MCF 10A (cell line): Measurements from ENCODE around the gene CALN1. TPM values are rescaled to one million over a fixed set of nuclear protein-coding genes. Genes with fewer than 3 reads are reported as not detected.

Experiments used
- BruUV-seq: library from RNA; stranded (reverse); fragments of 400-500 nt; replicated peaks from 2 replicates; lab custom pipeline; 2021; lab: Mats Ljungman, UMichigan
- CTCF ChIA-PET: fragments of 300-600 bp; sonication (Branson Sonifier 250); formaldehyde crosslinking; extraction: SDS; loops from one replicate; lab custom pipeline; 2021; ENCODE audit warnings: antibody characterized with exemption, inconsistent platforms; lab: Yijun Ruan, JAX
- POLR2A ChIA-PET: fragments of 300-600, 350-650 bp; sonication (Branson Sonifier 250); formaldehyde crosslinking; extraction: SDS; loops from one replicate; lab custom pipeline; 2020; ENCODE audit warnings: antibody characterized with exemption, inconsistent platforms; lab: Yijun Ruan, JAX
- DNase-seq: peaks from one replicate; pipeline ENCODE4 v3.0.0-alpha.2; 2018; ENCODE audit not compliant: unreplicated experiment
- H3K27ac Mint-ChIP-seq: one replicate; pipeline ENCODE4 v1.8.0; 2022; ENCODE audit warnings: mild to moderate bottlenecking, low read depth, mixed read lengths; ENCODE audit not compliant: unreplicated experiment
- H3K27me3 Mint-ChIP-seq: one replicate; pipeline ENCODE4 v1.8.0; 2022; ENCODE audit warnings: mixed read lengths; ENCODE audit not compliant: insufficient read depth, unreplicated experiment
- H3K36me3 Mint-ChIP-seq: one replicate; pipeline ENCODE4 v1.8.0; 2022; ENCODE audit warnings: mild to moderate bottlenecking, moderate library complexity, mixed read lengths; ENCODE audit not compliant: insufficient read depth, unreplicated experiment
- H3K4me1 Mint-ChIP-seq: one replicate; pipeline ENCODE4 v1.8.0; 2022; ENCODE audit warnings: mixed read lengths; ENCODE audit not compliant: insufficient read depth, unreplicated experiment
- H3K4me3 Mint-ChIP-seq: one replicate; pipeline ENCODE4 v1.8.0; 2022; ENCODE audit warnings: mild to moderate bottlenecking, moderate library complexity, mixed read lengths; ENCODE audit not compliant: unreplicated experiment
- H3K9me3 Mint-ChIP-seq: one replicate; pipeline ENCODE4 v1.8.0; 2022; ENCODE audit warnings: mixed read lengths; ENCODE audit not compliant: unreplicated experiment
- CTCF ChIP-seq: fragments of 200-600 bp; IDR thresholded peaks from one replicate; pipeline ENCODE4 v1.8.0; 2022; ENCODE audit warnings: antibody characterized with exemption, mild to moderate bottlenecking; ENCODE audit not compliant: unreplicated experiment
- intact Hi-C: fragments of 100-400 bp; cut with micrococcal nuclease; formaldehyde crosslinking; loops from 2 replicates; pipeline ENCODE4 v1.14.1; 2022
- total RNA-seq: library from RNA; stranded (reverse); gene quantifications from 2 replicates; pipeline ENCODE4 v1.2.3, GENCODE V29; 2022

Gene CALN1
- total RNA-seq, 1 experiment from 2014 or later: not detected

- Mint-ChIP-seq H3K36me3 (no peaks in the 10 kb centered on the region), H3K27ac (no peak overlapping the region), H3K9me3 (peaks cover 12% of the 10 kb centered on the region), H3K27me3 (no peaks in the 10 kb centered on the region), H3K4me3 (no peak overlapping the region), H3K4me1 (no peaks in the 10 kb centered on the region)
- no peak for TF ChIP-seq CTCF
- intact Hi-C loops: no loop called here
- CTCF ChIA-PET: no interaction called here
- BruUV-seq: no TSS peak
- POLR2A ChIA-PET: no interaction called here
- no peak for DNase-seq
These were observed 511.6 kb downstream of the CALN1 start for GRCh38 chr7:71900556-71900955.

- no peak for DNase-seq
- Mint-ChIP-seq H3K4me1 (no peaks in the 10 kb centered on the region), H3K27me3 (no peaks in the 10 kb centered on the region), H3K9me3 (no peaks in the 10 kb centered on the region), H3K27ac (no peak overlapping the region), H3K36me3 (no peaks in the 10 kb centered on the region), H3K4me3 (no peak overlapping the region)
- intact Hi-C loops: no loop called here
- TF ChIP-seq CTCF: no peak
- no TSS peak for BruUV-seq
- ChIA-PET POLR2A (interaction anchor here (0.7 kb wide), 1 partner anchor 931 kb away, joined by 3 read pairs; no protein-coding TSS in a partner anchor), CTCF (interaction anchor here (0.6 kb wide), 1 partner anchor 541 kb away, joined by 3 read pairs; no protein-coding TSS in a partner anchor)
These were observed 515.6 kb downstream of the CALN1 start for GRCh38 chr7:71896535-71896934.

- Mint-ChIP-seq H3K36me3 (no peaks in the 10 kb centered on the region), H3K9me3 (peaks cover 31% of the 10 kb centered on the region), H3K4me1 (no peaks in the 10 kb centered on the region), H3K27ac (no peak overlapping the region), H3K27me3 (peaks cover 13% of the 10 kb centered on the region), H3K4me3 (no peak overlapping the region)
- no peak for TF ChIP-seq CTCF
- CTCF ChIA-PET: no interaction called here
- no peak for DNase-seq
- BruUV-seq: no TSS peak
- intact Hi-C loops: no loop called here
- POLR2A ChIA-PET: no interaction called here
These were observed 526.1 kb downstream of the CALN1 start for GRCh38 chr7:71886046-71886445.

DNA sequence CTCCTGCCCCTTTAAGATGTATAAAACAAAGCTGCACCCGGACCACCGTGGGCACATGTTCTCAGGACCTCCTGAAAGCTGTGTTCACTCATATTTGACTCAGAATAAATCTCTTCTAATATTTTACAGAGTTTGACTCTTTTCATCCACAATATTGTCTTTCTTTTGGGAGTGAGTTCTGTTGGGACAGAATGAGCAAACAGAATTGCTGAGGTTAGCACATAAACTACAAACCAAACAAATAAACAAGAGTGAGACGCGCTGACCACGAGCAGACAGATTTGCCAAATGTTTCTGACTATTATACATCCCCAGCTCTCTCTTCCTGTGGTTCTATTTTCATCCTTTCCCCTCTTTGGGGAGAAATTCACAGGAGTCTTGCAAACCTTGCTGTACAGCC is 526.7 kb downstream of the CALN1 start:
- no peak overlapping the region for H3K4me3 Mint-ChIP-seq
- no peak for TF ChIP-seq CTCF
- intact Hi-C loops: no loop called here
- peaks cover 31% of the 10 kb centered on the region for H3K9me3 Mint-ChIP-seq
- POLR2A ChIA-PET: no interaction called here
- H3K27ac Mint-ChIP-seq: no peak overlapping the region
- CTCF ChIA-PET: no interaction called here
- H3K27me3 Mint-ChIP-seq: peaks cover 13% of the 10 kb centered on the region
- H3K36me3 Mint-ChIP-seq: no peaks in the 10 kb centered on the region
- no TSS peak for BruUV-seq
- no peaks in the 10 kb centered on the region for H3K4me1 Mint-ChIP-seq
- DNase-seq: no peak
